Measurements from ENCODE around the gene SEC14L1. TPM values are rescaled to one million over a fixed set of nuclear protein-coding genes. Genes with fewer than 3 reads are reported as not detected.

The SEC14L1 gene
- total RNA-seq, 1 experiment from 2014 or later, result 58.6 TPM

- DNase-seq, result no peak
Measured at GRCh38 chr17:77160875-77161530, 20.2 kb downstream of the SEC14L1 start.

More at GRCh38 chr17:77160875-77161530, 20.2 kb downstream of the SEC14L1 start:
- TF ChIP-seq, protein P1, sequence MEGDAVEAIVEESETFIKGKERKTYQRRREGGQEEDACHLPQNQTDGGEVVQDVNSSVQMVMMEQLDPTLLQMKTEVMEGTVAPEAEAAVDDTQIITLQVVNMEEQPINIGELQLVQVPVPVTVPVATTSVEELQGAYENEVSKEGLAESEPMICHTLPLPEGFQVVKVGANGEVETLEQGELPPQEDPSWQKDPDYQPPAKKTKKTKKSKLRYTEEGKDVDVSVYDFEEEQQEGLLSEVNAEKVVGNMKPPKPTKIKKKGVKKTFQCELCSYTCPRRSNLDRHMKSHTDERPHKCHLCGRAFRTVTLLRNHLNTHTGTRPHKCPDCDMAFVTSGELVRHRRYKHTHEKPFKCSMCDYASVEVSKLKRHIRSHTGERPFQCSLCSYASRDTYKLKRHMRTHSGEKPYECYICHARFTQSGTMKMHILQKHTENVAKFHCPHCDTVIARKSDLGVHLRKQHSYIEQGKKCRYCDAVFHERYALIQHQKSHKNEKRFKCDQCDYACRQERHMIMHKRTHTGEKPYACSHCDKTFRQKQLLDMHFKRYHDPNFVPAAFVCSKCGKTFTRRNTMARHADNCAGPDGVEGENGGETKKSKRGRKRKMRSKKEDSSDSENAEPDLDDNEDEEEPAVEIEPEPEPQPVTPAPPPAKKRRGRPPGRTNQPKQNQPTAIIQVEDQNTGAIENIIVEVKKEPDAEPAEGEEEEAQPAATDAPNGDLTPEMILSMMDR (conservative IDR thresholded peaks at IDR 0.05), result no peak
- H2BK120ac ChIP-seq (ENCODE audit: low read depth, low read length, poor library complexity, severe bottlenecking), result no peak overlapping the region
- peaks cover 2% of the 10 kb centered on the region; the same call in 1 of the 2 replicates for H3K79me2 ChIP-seq (ENCODE audit: insufficient read depth, low read length)
- no peak overlapping the region for H3K23ac ChIP-seq (ENCODE audit: insufficient read length, low read depth, low read length)
- H2BK20ac ChIP-seq (ENCODE audit: low read depth, low read length, poor library complexity, severe bottlenecking), result no peak overlapping the region
- H3K27me3 ChIP-seq (ENCODE audit: insufficient read depth, low read length), result no peaks in the 10 kb centered on the region
- H3K4ac ChIP-seq (ENCODE audit: low read depth, low read length), result no peak overlapping the region
- Mint-ChIP-seq H3K27me3 (ENCODE audit: low read depth) (no peaks in the 10 kb centered on the region), H3K9me3 (peaks cover 2 to 3% of the 10 kb centered on the region in 2 experiments; a peak in 2 of 5 replicates), H3K27ac (no peak overlapping the region), H3K4me3 (no peak overlapping the region), H3K36me3 (ENCODE audit: insufficient read depth in 1 of 3, low read depth in 3 of 3) (peaks cover 2 to 5% (median 3%) of the 10 kb centered on the region in 3 experiments; a peak in 5 of 7 replicates), H3K4me1 (peaks cover 47 to 48% of the 10 kb centered on the region in 2 experiments)
- no peaks in the 10 kb centered on the region for H3K23me2 ChIP-seq (ENCODE audit: insufficient read length, low read depth, low read length, poor library complexity, severe bottlenecking)
- H2BK5ac ChIP-seq (ENCODE audit: insufficient read length, low read length), result no peak overlapping the region
- H3K79me1 ChIP-seq (ENCODE audit: insufficient read depth, low read depth, low read length, poor library complexity, severe bottlenecking), result no peaks in the 10 kb centered on the region
- no CpG with 5 or more reads among the region's 8 CpGs for WGBS (ENCODE audit: extremely low coverage, insufficient read length, low lambda C conversion rate)
- no peak overlapping the region for H4K8ac ChIP-seq (replicated peaks; ENCODE audit: insufficient read length, low read depth, low read length)
- H3T11ph ChIP-seq (ENCODE audit: low read length), result no peak overlapping the region
- H2BK15ac ChIP-seq (ENCODE audit: low read depth, low read length), result no peak overlapping the region
- no peak overlapping the region for H3K27ac ChIP-seq (ENCODE audit: insufficient read length, low read depth, low read length)
- H3K14ac ChIP-seq (ENCODE audit: insufficient read depth, low read length), result no peak overlapping the region
- no peak overlapping the region for H2BK12ac ChIP-seq (ENCODE audit: insufficient read length, low read depth, low read length)
- H3K9ac ChIP-seq (ENCODE audit: extremely low read depth, insufficient read length, low read length), result no peak overlapping the region
- no peak overlapping the region for H4K5ac ChIP-seq (ENCODE audit: insufficient read length, low read depth, low read length)
- H2AK5ac ChIP-seq (ENCODE audit: insufficient read length, low read length), result no peak overlapping the region
- no peak overlapping the region for H3K56ac ChIP-seq (ENCODE audit: insufficient read length, low read depth, low read length)
- no peaks in the 10 kb centered on the region for H3K9me3 ChIP-seq (ENCODE audit: control insufficient read depth, low read depth, low read length)
- H2AFZ ChIP-seq (ENCODE audit: low read length), result no peak overlapping the region
- H3K4me1 ChIP-seq (ENCODE audit: insufficient read depth, low read length), result peaks cover 9% of the 10 kb centered on the region
- no peak overlapping the region for H4K91ac ChIP-seq (ENCODE audit: insufficient read length, low read depth, low read length)
- H3K18ac ChIP-seq (ENCODE audit: insufficient read length, low read depth, low read length), result no peak overlapping the region
- H4K20me1 ChIP-seq (ENCODE audit: control insufficient read depth, insufficient read depth, insufficient read length), result no peaks in the 10 kb centered on the region
- no peak overlapping the region for H3K4me2 ChIP-seq (ENCODE audit: insufficient read depth, insufficient read length, low read length)
